Inflammatory macrophage (primary cell): ENCODE data around the gene PCNX1.
A peak's percentile ranks its signal among the peaks of the same experiment; 100 is the strongest.
"Not testable (repeated sequence)": the region's sequence is repeated elsewhere in the genome, so short reads cannot be mapped to it uniquely, and the experiment has no call there.

ENCODE experiments used
- DNase-seq, 2 donors: peaks; one replicate each; pipeline ENCODE4 v3.0.0-alpha.2; 2020 to 2022
- total RNA-seq, 18 experiments: gene quantifications; one replicate each; lab custom pipeline; 2026; ENCODE audit warnings: mixed read lengths in 6 of 18, inconsistent platforms in 2 of 18; lab: John Stamatoyannopoulos, UW

The PCNX1 gene
- 86.4 to 354 (median 176) reads per million in 18 experiments for total RNA-seq

DNA sequence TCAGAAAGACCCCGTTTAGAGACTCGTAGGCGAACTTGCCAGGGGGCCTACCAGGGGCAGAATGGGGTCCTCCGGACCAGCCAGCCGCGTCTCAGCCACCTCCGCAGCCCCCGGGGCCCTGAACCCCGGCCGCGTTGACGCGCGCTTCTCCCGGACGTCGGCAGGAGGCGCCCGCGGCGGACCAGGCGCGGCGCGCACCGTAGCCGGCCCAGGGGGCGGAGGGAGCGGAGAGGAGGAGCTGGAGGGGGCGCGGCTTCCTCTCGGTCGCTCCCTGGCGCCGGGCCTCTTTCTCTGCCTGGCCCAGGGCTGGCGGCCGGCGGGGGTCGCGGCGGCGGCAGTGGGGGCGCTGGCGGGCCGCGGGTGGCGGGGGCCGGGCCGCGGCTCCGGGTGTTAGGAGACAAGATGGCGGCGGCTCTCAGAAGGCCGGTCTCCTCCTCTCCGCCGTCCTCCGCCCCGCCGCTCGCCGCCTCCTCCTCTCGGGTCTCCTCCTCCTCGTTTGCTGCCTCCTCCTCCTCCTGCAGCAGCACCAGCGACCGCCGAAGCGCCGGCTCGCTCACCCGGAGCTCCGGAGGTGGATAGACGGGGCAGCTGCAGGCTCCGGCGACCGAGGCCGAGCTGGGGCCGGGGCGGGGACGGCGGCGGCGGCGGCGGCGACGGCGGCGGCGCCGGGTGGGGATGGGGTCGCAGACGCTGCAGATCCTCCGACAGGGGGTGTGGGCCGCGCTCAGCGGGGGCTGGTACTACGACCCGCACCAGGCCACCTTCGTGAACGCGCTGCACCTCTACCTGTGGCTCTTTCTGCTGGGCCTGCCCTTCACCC lies at the start of gene PCNX1:
TSS of gene PCNX1 (plus strand) at position 284 of the 820 bp plus-strand sequence. CDS start at position 676, 392 bp downstream.
- DNase-seq, result peak; percentile 77 to 84

GRCh38 chr14:70857496-70857890 lies 49.8 kb upstream of the PCNX1 start:
- no peak for DNase-seq

GRCh38 chr14:70858641-70859040 lies 48.6 kb upstream of the PCNX1 start:
- DNase-seq, result no peak

DNA sequence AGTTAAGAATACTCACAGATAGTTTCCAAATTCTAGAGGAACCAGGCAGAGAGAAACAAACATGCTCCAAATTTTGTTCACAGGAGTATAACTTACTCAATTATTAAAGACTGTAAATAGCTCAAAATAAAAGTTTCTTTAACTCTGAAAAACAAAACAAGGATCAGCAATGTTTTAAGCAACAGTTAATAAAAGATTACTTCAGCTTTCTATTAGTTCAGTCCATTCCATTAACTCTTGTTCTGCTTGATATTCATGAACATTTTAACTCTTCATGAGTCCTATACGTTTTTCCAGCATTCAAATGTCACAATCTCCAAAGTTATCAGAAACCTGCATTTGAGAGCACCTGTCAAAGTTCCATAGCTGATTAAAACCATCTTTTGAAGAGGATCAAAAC lies 40.3 kb upstream of the PCNX1 start:
- not testable (repeated sequence) for DNase-seq

DNA sequence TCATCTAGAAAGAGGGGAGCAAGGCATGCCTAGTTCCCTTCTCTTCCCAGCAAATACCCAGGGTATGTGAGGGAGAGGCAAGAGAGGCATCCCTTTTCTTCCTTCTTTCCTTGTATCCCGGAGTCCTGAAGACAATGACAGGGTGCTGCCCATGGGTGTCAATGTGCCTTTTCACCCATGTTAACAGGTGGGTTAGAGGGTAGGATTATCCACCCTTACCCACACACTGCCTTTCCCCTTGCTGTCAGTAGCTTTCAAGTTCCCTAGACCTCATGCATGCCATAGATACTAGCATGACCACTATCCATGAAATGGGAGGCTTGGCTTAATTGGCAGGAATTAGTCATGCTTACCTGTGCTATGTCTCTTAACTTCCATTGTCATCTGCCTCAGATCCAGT lies 36.3 kb upstream of the PCNX1 start:
- DNase-seq, result no peak

- DNase-seq, result no peak
These were observed 35.2 kb upstream of the PCNX1 start for GRCh38 chr14:70871863-70872677.

DNA sequence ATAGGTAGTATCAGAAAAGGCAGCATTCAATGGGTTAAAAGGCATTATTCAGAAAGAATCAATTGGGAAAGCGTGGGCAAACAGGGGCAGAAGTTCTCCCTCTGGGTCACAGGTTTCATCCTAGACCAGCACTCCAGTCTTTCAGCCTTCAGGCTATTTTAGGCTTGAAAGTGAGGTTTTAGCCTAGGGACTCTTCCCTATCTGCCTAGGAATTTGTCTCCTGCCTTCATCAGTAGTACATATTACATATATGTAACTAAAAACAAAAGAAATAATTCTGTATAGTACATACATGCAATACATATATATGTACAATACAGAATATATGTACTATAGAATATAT lies 34.6 kb upstream of the PCNX1 start:
- DNase-seq, result no peak

- peak; percentile 45 to 52 for DNase-seq
These were observed 33.6 kb upstream of the PCNX1 start for GRCh38 chr14:70873627-70874026.

GRCh38 chr14:70875811-70876460 lies 31.3 kb upstream of the PCNX1 start:
- DNase-seq, result not testable (repeated sequence)

DNA sequence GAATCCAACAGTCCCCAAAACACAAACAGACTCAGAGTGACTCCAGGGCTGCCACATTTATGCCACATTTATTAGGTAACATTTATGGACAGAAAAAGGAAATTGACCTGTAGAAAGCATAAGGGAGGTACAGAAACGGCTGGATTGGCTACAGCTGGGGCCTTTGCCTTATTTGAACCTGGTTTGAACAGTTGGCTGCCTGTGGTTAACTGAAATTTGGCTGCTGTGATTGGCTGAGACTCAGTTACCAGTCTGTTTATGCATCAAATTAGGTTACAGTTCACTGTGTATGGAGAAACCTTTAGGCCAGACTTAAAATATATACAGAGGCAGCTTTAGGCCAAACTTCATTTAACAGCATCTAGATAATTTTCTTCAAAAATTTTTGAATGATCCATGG lies 27.8 kb upstream of the PCNX1 start:
- DNase-seq, result no peak

- DNase-seq, result not testable (repeated sequence)
These were observed 26.4 kb upstream of the PCNX1 start for GRCh38 chr14:70880888-70881287.

DNA sequence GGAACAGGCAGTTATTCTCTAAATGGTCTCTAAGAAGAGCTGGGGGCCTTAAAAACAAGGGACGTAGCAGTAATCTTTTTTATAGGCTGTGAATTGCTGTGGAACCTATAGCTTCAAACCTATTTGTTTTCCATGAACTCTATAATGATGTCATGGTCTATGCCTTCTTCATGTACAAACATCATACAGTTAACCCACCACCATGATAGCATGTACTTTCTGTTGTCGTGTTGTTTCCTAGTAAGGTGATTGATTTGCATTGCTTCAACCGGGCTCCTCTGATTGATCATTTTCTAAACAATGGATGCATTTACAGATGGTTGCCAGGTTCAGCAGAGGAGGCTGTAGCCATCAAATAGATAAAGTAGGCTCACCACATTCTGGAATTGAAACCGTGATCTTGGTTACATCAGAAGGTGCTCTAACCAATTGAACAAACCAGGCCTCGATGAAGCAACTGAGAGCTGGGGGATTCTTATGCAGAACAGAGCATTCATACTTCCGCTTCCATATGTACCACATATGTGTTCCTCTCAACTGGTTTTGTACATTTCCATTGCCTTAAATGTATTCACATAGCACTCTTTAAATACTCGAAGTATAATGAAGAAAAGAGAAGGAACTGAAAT lies 25.6 kb upstream of the PCNX1 start:
- peak; percentile 87 to 93 for DNase-seq

GRCh38 chr14:70882776-70883492 lies 24.3 kb upstream of the PCNX1 start:
- DNase-seq, result peak; percentile 96 to 99

DNA sequence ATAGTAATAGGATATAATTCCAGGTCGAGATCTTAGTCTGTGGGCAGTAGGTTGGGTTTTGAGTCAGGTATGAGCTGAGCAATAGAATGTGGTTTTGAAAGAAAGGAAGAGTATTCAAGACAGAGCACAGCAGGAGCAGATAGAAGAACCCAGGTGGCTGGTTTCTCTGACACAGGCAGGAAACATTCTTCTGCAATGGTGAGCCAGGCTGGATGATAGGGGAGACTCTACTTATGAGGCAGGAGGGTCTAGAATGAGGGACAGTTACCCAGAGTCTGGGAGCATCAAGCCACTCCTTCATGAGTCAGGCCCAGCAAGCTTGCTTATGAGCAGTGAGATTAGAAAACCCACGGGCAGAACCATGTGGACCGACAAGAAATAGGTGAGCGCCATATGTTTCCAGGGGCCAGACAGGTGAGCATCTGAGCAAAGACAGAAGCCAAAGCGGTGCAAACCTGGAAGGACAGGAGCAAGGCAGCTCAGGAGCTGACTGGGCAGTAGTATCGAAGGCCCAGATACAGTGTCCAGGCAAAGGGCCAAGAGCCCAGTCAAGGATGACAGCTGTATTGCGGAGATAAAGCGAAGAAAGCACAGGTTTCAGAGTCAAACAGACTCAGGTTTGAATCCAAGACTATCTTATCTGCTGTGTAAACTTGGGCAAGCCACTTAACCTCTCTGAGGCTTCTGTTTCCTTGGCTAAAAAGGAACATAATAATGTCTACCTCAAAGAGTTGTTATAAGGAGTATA lies 22.5 kb upstream of the PCNX1 start:
- DNase-seq, result no peak

- DNase-seq, result no peak
These were observed 21.8 kb upstream of the PCNX1 start for GRCh38 chr14:70885343-70886022.

DNA sequence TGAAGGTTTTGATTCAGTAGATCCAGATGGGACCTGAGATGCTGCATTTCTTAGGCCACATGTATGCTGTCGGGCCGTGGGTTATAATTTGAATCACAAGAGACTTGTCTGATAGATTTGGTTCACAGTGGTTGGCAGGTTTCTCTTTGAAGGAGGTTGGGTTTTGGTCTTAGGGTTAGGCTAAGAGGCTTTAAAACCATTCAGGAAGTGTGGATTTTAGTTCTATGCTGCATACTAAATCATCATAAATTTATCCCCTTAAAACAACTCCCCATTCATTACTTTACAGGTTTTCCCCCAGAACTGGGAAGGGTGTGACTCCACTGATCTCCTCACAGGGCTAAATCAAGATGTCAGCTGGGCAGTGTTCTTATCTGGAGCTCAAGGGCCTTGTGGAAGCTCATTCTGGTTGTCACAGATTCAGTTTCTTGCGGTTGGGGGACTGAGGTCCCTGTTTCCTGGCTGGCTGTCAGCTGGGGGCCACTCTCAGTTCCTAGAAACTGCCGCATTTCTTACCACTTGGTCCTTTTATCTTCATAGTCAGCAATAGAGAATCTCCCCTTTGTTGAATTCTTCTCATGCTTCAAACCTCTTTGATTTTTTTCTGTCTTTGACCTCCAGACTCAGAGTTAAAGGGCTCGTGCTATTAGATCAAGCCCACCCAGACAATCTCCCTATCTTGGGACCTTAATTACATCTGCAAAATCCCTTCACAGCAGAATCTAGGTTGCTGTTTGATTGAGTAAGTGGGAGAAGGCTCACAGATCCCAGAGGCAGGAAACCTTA lies 20.6 kb upstream of the PCNX1 start:
- peak; percentile 32 to 37 for DNase-seq

- peak; percentile 70 to 78 for DNase-seq
These were observed 20.0 kb upstream of the PCNX1 start for GRCh38 chr14:70887207-70887681.

DNA sequence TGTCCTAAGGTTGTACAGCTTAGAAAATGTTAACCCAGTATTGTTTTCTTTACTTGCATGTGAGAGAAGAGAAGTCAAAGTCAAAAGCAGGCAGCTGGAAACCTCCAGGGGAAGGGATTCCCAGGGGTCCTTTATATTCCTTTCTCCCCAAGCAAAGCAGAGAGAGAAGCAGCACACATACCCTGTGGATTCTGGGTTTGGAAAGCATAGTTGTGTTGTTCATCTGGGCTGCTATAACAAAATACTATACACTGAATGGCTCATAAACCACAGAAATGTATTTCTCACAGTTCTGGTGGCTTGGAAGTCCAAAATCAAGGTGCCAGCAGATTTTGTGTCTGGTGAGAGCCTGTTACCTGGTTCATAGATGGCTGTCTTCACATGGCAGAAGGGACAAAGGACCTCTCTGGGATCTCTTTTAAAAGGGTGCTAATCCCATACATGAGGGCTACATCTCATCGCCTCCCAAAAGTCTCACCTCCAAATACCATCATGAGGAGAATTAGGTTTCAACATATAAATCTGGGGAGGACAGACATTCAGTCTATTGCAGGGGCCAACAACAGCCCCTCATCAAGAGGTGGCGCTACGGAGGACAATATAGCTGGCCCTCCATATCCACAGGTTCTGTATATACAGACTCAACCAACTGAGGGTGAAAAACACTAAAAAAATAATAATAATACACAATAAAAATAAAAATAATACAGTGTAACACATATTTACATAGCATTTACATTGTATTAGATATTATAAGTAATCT lies 19.3 kb upstream of the PCNX1 start:
- DNase-seq, result no peak

GRCh38 chr14:70888681-70889175 lies 18.5 kb upstream of the PCNX1 start:
- peak; percentile 81 to 84 for DNase-seq
